IMR-90 (cell line): ENCODE data around the gene CHCT1. TPM values are rescaled to one million over a fixed set of nuclear protein-coding genes. Genes with fewer than 3 reads are reported as not detected.

Experiments used
- ATAC-seq: fragments of 200-7000 bp; cut with Tn5 transposase; 2 replicates; pipeline ENCODE4 v1.9.1; 2020; ENCODE audit warnings: low read depth, mild to moderate bottlenecking, moderate library complexity
- Bru-seq: library from RNA; stranded (reverse); fragments of 400-500 nt; gene quantifications from one replicate; lab custom pipeline; 2021; lab: Mats Ljungman, UMichigan
- BruChase-seq, 2 experiments: library from RNA; stranded (reverse); fragments of 400-500 nt; gene quantifications; one replicate each; lab custom pipeline; 2021; lab: Mats Ljungman, UMichigan
- BruUV-seq: library from RNA; stranded (reverse); fragments of 400-500 nt; replicated peaks from 2 replicates; lab custom pipeline; 2021; lab: Mats Ljungman, UMichigan
- CTCF ChIA-PET: fragments of 300-600 bp; formaldehyde crosslinking; extraction: SDS; loops from one replicate; lab custom pipeline; 2021; ENCODE audit warnings: antibody characterized with exemption; lab: Yijun Ruan, JAX
- POLR2A ChIA-PET: fragments of 300-600 bp; sonication (Branson Sonifier 250); formaldehyde crosslinking; loops from one replicate; lab custom pipeline; 2022; ENCODE audit warnings: antibody characterized with exemption; ENCODE audit not compliant: unreplicated experiment; lab: Charles Lee
- DNase-seq: peaks from one replicate; pipeline ENCODE4 v3.0.0; 2013
- H2AFZ ChIP-seq: replicated peaks from 2 replicates; pipeline ENCODE3; 2013; ENCODE audit warnings: low read length, mild to moderate bottlenecking; ENCODE audit not compliant: poor library complexity
- H2AK5ac ChIP-seq: 2 replicates; pipeline ENCODE4 v1.6.1; 2013; ENCODE audit warnings: low read depth, low read length, inconsistent platforms
- H2AK9ac ChIP-seq: replicated peaks from 2 replicates; pipeline ENCODE3; 2013; ENCODE audit warnings: mild to moderate bottlenecking, low read depth, low read length, moderate library complexity; ENCODE audit not compliant: poor library complexity
- H2BK120ac ChIP-seq: 2 replicates; pipeline ENCODE4 v1.6.1; 2013; ENCODE audit warnings: low read depth, low read length, inconsistent platforms
- H2BK15ac ChIP-seq: 3 replicates; pipeline ENCODE4 v1.6.1; 2013; ENCODE audit warnings: low read depth, low read length, inconsistent platforms
- H2BK20ac ChIP-seq: 2 replicates; pipeline ENCODE4 v1.6.1; 2013; ENCODE audit warnings: low read depth, mild to moderate bottlenecking, inconsistent platforms, low read length, moderate library complexity
- H2BK5ac ChIP-seq: 2 replicates; pipeline ENCODE4 v1.6.1; 2013; ENCODE audit warnings: mild to moderate bottlenecking, low read depth, low read length, inconsistent platforms; ENCODE audit not compliant: poor library complexity, severe bottlenecking
- H3K14ac ChIP-seq: replicated peaks from 2 replicates; pipeline ENCODE4 v1.6.1; 2013; ENCODE audit warnings: low read depth, low read length, inconsistent platforms
- H3K18ac ChIP-seq: 2 replicates; pipeline ENCODE4 v1.6.1; 2013; ENCODE audit warnings: low read depth, low read length, control low read depth
- H3K23ac ChIP-seq: 2 replicates; pipeline ENCODE4 v1.6.1; 2013; ENCODE audit warnings: low read depth, low read length, inconsistent platforms
- H3K27ac ChIP-seq: 2 replicates; pipeline ENCODE4 v1.5.1; 2013; ENCODE audit warnings: mild to moderate bottlenecking, control low read depth, low read length; ENCODE audit not compliant: insufficient read depth
- H3K27me3 ChIP-seq: 2 replicates; pipeline ENCODE4 v1.6.1; 2013; ENCODE audit warnings: low read length; ENCODE audit not compliant: control insufficient read depth, insufficient read depth
- H3K36me3 ChIP-seq: 2 replicates; pipeline ENCODE4 v1.6.1; 2013; ENCODE audit warnings: low read length, mixed read lengths; ENCODE audit not compliant: control insufficient read depth, insufficient read depth
- H3K4ac ChIP-seq: 2 replicates; pipeline ENCODE4 v1.6.1; 2013; ENCODE audit warnings: low read depth, low read length, inconsistent platforms
- H3K4me1 ChIP-seq: 2 replicates; pipeline ENCODE4 v1.6.1; 2013; ENCODE audit warnings: low read length, mixed read lengths; ENCODE audit not compliant: control insufficient read depth, insufficient read depth
- H3K4me2 ChIP-seq: 2 replicates; pipeline ENCODE4 v1.6.1; 2013; ENCODE audit warnings: low read depth, mild to moderate bottlenecking, control low read depth, low read length, moderate library complexity
- H3K4me3 ChIP-seq: 2 replicates; pipeline ENCODE4 v1.5.1; 2013; ENCODE audit warnings: low read depth, mild to moderate bottlenecking, control low read depth, low read length, moderate library complexity; ENCODE audit not compliant: insufficient read depth
- H3K56ac ChIP-seq: 2 replicates; pipeline ENCODE4 v1.6.1; 2013; ENCODE audit warnings: low read length, inconsistent platforms; ENCODE audit not compliant: insufficient read depth; ENCODE audit errors: extremely low read depth
- H3K79me1 ChIP-seq, 2 experiments: 2 replicates each; pipeline ENCODE4 v1.6.1; 2013; ENCODE audit warnings: low read length in 2 of 2, inconsistent platforms in 1 of 2, low read depth in 1 of 2
- H3K9ac ChIP-seq: 2 replicates; pipeline ENCODE4 v1.6.1; 2013; ENCODE audit warnings: low read depth, low read length, control low read depth
- H3K9me1 ChIP-seq: 2 replicates; pipeline ENCODE4 v1.6.1; 2013; ENCODE audit warnings: low read length, inconsistent platforms; ENCODE audit not compliant: insufficient read depth
- H3K9me3 ChIP-seq: 2 replicates; pipeline ENCODE4 v1.6.1; 2013; ENCODE audit warnings: low read length; ENCODE audit not compliant: control insufficient read depth, insufficient read depth
- H4K20me1 ChIP-seq: 2 replicates; pipeline ENCODE4 v1.6.1; 2013; ENCODE audit warnings: low read length, inconsistent platforms; ENCODE audit not compliant: insufficient read depth
- H4K5ac ChIP-seq: 2 replicates; pipeline ENCODE4 v1.6.1; 2013; ENCODE audit warnings: mild to moderate bottlenecking, low read depth, low read length, control low read depth
- H4K8ac ChIP-seq, 2 experiments: 2 replicates each; pipeline ENCODE4 v1.6.1; 2013; ENCODE audit warnings: low read depth in 2 of 2, low read length in 2 of 2, control low read depth in 1 of 2, inconsistent platforms in 1 of 2
- H4K91ac ChIP-seq: 2 replicates; pipeline ENCODE4 v1.6.1; 2013; ENCODE audit warnings: low read depth, low read length, inconsistent platforms; ENCODE audit not compliant: insufficient read depth
- BHLHE40 ChIP-seq: fragments of 150-350 bp; IDR thresholded peaks from 2 replicates; pipeline ENCODE4 v1.6.1; 2016; ENCODE audit warnings: mild to moderate bottlenecking, low read depth, low read length
- CEBPB ChIP-seq: IDR thresholded peaks from 2 replicates; pipeline ENCODE4 v1.6.1; 2012; ENCODE audit warnings: low read depth, low read length, improper control_type of control experiment
- CHD1 ChIP-seq: IDR thresholded peaks from 2 replicates; pipeline ENCODE4 v1.6.1; 2012; ENCODE audit warnings: low read depth, low read length, improper control_type of control experiment
- FOS ChIP-seq: fragments of 150-350 bp; IDR thresholded peaks from 2 replicates; pipeline ENCODE4 v1.6.1; 2016; ENCODE audit warnings: low read depth, low read length
- MAFK ChIP-seq: IDR thresholded peaks from 2 replicates; pipeline ENCODE4 v1.6.1; 2012; ENCODE audit warnings: low read depth, low read length, improper control_type of control experiment
- NFE2L2 ChIP-seq: fragments of 150-350 bp; IDR thresholded peaks from 2 replicates; pipeline ENCODE4 v1.6.1; 2016; ENCODE audit warnings: low read depth, mild to moderate bottlenecking, low read length
- RAD21 ChIP-seq: IDR thresholded peaks from 2 replicates; pipeline ENCODE4 v1.6.1; 2012; ENCODE audit warnings: low read length, improper control_type of control experiment
- RCOR1 ChIP-seq: IDR thresholded peaks from 2 replicates; pipeline ENCODE4 v1.6.1; 2012; ENCODE audit warnings: mild to moderate bottlenecking, low read length, improper control_type of control experiment; ENCODE audit not compliant: insufficient replicate concordance
- RFX5 ChIP-seq: IDR thresholded peaks from 2 replicates; pipeline ENCODE4 v1.8.0; 2012; ENCODE audit warnings: low read depth, mild to moderate bottlenecking, low read length, moderate library complexity
- SMC3 ChIP-seq: fragments of 150-350 bp; IDR thresholded peaks from 2 replicates; pipeline ENCODE4 v1.6.1; 2016; ENCODE audit warnings: low read depth, mild to moderate bottlenecking, antibody characterized with exemption, low read length, moderate library complexity
- WGBS, 2 experiments: methylation state at CpG; one replicate each; pipeline versions ENCODE4 v1.1.5 to v1.1.7; 2013; ENCODE audit warnings: missing lambda C conversion rate in 2 of 2; ENCODE audit not compliant: insufficient read length in 1 of 2; ENCODE audit errors: extremely low coverage in 2 of 2; 5-methylcytosine and 5-hydroxymethylcytosine counted together
- dilution Hi-C: fragments of 300-500 bp; cut with HindIII; formaldehyde crosslinking; loops from one replicate; pipeline ENCODE4 v1.14.3; 2018; ENCODE audit warnings: low sequenced_read_pairs; ENCODE audit not compliant: unreplicated experiment
- in situ Hi-C: fragments of 300-500 bp; cut with MboI; formaldehyde crosslinking; loops from 3 replicates; pipeline ENCODE4 v1.14.3; 2019; ENCODE audit warnings: low sequenced_read_pairs, inconsistent platforms, mixed read lengths
- intact Hi-C: fragments of 100-400 bp; cut with micrococcal nuclease; formaldehyde crosslinking; loops from 2 replicates; pipeline ENCODE4 v1.10.0; 2022
- long read RNA-seq: library from polyadenylated mRNA; unstranded; transcript quantifications from one replicate; pipeline ENCODE4 v2.0.0, GENCODE V29; 2021; ENCODE audit not compliant: unreplicated experiment
- polyA plus RNA-seq, 3 experiments: library from polyadenylated mRNA; depleted of rRNA; stranded (reverse); fragments of >200 nt; gene quantifications; 2 replicates each; pipeline ENCODE4 v1.2.3, GENCODE V29; 2012; ENCODE audit warnings: low replicate concordance in 1 of 3
- total RNA-seq: library from RNA; depleted of rRNA; stranded (reverse); fragments of >200 nt; gene quantifications from 2 replicates; pipeline ENCODE4 v1.2.3, GENCODE V29; 2012; rRNA removed
- TF ChIP-seq, protein P1 (sequence below): fragments of 150-350 bp; IDR thresholded peaks from 2 replicates; pipeline ENCODE4 v1.6.1; 2017; ENCODE audit warnings: mild to moderate bottlenecking, antibody characterized with exemption, low read length, low read depth
- TF ChIP-seq, protein P2 (sequence below): conservative IDR thresholded peaks from 2 replicates; pipeline ENCODE4 v1.5.1; 2012; ENCODE audit warnings: mild to moderate bottlenecking, low read depth, low read length, improper control_type of control experiment

Gene CHCT1
- total RNA-seq (not detected in 2 replicates), polyA plus RNA-seq (2012; rRNA removed) (not detected in 2 replicates), Bru-seq, nascent RNA (not detected), BruChase-seq, experiment 1, labeled RNA remaining after a 6-hour chase (percentile 8 among the genes with signal in this experiment), BruChase-seq, experiment 2, labeled RNA remaining after a 2-hour chase (not detected)
- polyA plus RNA-seq (2012; cell fraction: cytosol; rRNA removed): not detected in 2 replicates
- polyA plus RNA-seq (2012; cell fraction: nucleus; rRNA removed; ENCODE audit: low replicate concordance): not detected in 2 replicates
- long read RNA-seq: 0 reads

DNA sequence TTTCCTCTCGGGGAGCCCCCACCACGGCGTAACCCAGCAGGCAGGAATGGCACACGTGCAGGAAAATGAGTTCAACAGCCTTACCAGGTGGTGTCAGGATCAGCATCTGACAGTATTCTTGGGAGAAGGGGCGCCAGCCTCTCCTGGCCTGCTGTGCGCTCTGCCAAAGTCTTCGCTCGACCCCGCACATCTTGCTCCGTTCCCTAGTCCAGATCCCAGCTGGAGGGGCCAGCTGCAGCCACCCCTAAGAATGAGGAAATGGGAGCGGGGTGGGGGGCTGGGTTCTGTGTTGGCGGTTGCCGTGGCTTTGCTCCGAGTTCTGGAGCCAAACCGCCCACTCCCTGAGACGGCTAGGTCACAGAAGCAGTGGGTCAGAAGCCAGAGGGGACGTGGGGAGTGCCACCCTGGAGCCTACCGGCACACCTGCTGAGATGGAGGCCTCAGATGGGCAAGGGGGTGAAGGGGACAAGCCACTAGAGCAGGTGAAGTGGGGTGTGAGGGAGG is at the start of gene CHCT1:
Gene CHCT1 (plus strand): TSS at position 328 of the 504 bp plus-strand sequence. CDS start 104 bp downstream, at position 432.
- H4K91ac ChIP-seq: peak within 1 kb of the TSS; percentile 53; the same call in 1 of the 2 replicates
- TF ChIP-seq MAFK (no peak), FOS (no peak), CHD1 (no peak), RFX5 (no peak), SMC3 (no peak), RCOR1 (no peak), RAD21 (no peak), CEBPB (no peak), BHLHE40 (no peak), NFE2L2 (no peak)
- TF ChIP-seq, protein P1, sequence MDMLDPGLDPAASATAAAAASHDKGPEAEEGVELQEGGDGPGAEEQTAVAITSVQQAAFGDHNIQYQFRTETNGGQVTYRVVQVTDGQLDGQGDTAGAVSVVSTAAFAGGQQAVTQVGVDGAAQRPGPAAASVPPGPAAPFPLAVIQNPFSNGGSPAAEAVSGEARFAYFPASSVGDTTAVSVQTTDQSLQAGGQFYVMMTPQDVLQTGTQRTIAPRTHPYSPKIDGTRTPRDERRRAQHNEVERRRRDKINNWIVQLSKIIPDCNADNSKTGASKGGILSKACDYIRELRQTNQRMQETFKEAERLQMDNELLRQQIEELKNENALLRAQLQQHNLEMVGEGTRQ: no peak
- TF ChIP-seq, protein P2, sequence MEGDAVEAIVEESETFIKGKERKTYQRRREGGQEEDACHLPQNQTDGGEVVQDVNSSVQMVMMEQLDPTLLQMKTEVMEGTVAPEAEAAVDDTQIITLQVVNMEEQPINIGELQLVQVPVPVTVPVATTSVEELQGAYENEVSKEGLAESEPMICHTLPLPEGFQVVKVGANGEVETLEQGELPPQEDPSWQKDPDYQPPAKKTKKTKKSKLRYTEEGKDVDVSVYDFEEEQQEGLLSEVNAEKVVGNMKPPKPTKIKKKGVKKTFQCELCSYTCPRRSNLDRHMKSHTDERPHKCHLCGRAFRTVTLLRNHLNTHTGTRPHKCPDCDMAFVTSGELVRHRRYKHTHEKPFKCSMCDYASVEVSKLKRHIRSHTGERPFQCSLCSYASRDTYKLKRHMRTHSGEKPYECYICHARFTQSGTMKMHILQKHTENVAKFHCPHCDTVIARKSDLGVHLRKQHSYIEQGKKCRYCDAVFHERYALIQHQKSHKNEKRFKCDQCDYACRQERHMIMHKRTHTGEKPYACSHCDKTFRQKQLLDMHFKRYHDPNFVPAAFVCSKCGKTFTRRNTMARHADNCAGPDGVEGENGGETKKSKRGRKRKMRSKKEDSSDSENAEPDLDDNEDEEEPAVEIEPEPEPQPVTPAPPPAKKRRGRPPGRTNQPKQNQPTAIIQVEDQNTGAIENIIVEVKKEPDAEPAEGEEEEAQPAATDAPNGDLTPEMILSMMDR: no peak
- in situ Hi-C loops (loop anchor here (25.0 kb wide), 1 partner anchor 285 kb away; the partner anchor contains the start of gene CA4), intact Hi-C loops (no loop called here), dilution Hi-C loops (no loop called here)
- H2BK120ac ChIP-seq: peak within 1 kb of the TSS; percentile 77
- no peaks in the 10 kb centered on the region for H4K20me1 ChIP-seq
- no peaks in the 10 kb centered on the region for H3K9me3 ChIP-seq
- no peak within 1 kb of the TSS; the same call in 1 of the 2 replicates for H3K27ac ChIP-seq
- peak within 1 kb of the TSS; percentile 67; the same call in 1 of the 2 replicates for H3K4ac ChIP-seq
- H2AK9ac ChIP-seq: peak within 1 kb of the TSS; percentile 13
- peak within 1 kb of the TSS; percentile 94 for H2AFZ ChIP-seq
- H3K4me1 ChIP-seq: no peaks in the 10 kb centered on the region; the same call in 1 of the 2 replicates
- 0 out of 3 replicates have a peak within 1 kb of the TSS, but pooled peaks have one; percentile 77 for H2BK15ac ChIP-seq
- BruUV-seq: no TSS peak
- peak within 1 kb of the TSS; percentile 32; the same call in 1 of the 2 replicates for H3K23ac ChIP-seq
- H2BK20ac ChIP-seq: peak within 1 kb of the TSS; percentile 48; the same call in 1 of the 2 replicates
- H2AK5ac ChIP-seq: no peak within 1 kb of the TSS
- peak within 1 kb of the TSS; percentile 87 for H3K4me2 ChIP-seq
- H3K9me1 ChIP-seq: no peaks in the 10 kb centered on the region
- no peaks in the 10 kb centered on the region; the same call in 1 of the 2 replicates for H3K27me3 ChIP-seq
- ATAC-seq (no peak), DNase-seq (no peak)
- peak within 1 kb of the TSS; percentile 78 for H4K5ac ChIP-seq
- H2BK5ac ChIP-seq: no peak within 1 kb of the TSS
- H3K18ac ChIP-seq: peak within 1 kb of the TSS; percentile 71; the same call in 1 of the 2 replicates
- peak within 1 kb of the TSS; percentile 48 for H3K4me3 ChIP-seq
- no peak within 1 kb of the TSS for H3K14ac ChIP-seq
- no peaks in the 10 kb centered on the region for H3K79me1 ChIP-seq
- WGBS, 2 experiments: 81% methylated on average over 3 of the region's 18 CpGs; no CpG with 5 or more reads in 1 of the 2 experiments
- ChIA-PET POLR2A (no interaction called here), CTCF (no interaction called here)
- H4K8ac ChIP-seq: peak within 1 kb of the TSS; percentile 37 to 72; a peak in 3 of 4 replicates
- peak within 1 kb of the TSS; percentile 71 for H3K9ac ChIP-seq
- H3K36me3 ChIP-seq: no peaks in the 10 kb centered on the region
- no peak within 1 kb of the TSS; the same call in 1 of the 2 replicates for H3K56ac ChIP-seq
